Suprapubic skin (tissue), 4 donors: ENCODE measurements around the gene JMJD1C.

Experiments
- EP300 ChIP-seq: sonication (generic); formaldehyde crosslinking; IDR thresholded peaks from one replicate; pipeline ENCODE4 v1.6.1; 2017; ENCODE audit warnings: antibody characterized with exemption
- POLR2A ChIP-seq, 2 donors: fragments of 450-650 bp; IDR thresholded peaks; one replicate each; pipeline ENCODE4 v1.6.1; 2017; ENCODE audit warnings: antibody characterized with exemption in 2 of 2, mild to moderate bottlenecking in 2 of 2, moderate library complexity in 2 of 2
- POLR2AphosphoS5 ChIP-seq, 3 donors: sonication (generic); formaldehyde crosslinking; IDR thresholded peaks; one replicate each; pipeline ENCODE4 v1.6.1; 2017; ENCODE audit warnings: antibody characterized with exemption in 3 of 3
- TF ChIP-seq, protein P1 (sequence below), 2 donors: fragments of 200-600 bp in 1 of 2; fragments of 450-650 bp in 1 of 2; sonication (generic) in 1 of 2; IDR thresholded peaks; one replicate each; pipeline ENCODE4 v1.5.1; 2016 to 2019; ENCODE audit warnings: antibody characterized with exemption in 2 of 2, mild to moderate bottlenecking in 1 of 2, moderate library complexity in 1 of 2

DNA sequence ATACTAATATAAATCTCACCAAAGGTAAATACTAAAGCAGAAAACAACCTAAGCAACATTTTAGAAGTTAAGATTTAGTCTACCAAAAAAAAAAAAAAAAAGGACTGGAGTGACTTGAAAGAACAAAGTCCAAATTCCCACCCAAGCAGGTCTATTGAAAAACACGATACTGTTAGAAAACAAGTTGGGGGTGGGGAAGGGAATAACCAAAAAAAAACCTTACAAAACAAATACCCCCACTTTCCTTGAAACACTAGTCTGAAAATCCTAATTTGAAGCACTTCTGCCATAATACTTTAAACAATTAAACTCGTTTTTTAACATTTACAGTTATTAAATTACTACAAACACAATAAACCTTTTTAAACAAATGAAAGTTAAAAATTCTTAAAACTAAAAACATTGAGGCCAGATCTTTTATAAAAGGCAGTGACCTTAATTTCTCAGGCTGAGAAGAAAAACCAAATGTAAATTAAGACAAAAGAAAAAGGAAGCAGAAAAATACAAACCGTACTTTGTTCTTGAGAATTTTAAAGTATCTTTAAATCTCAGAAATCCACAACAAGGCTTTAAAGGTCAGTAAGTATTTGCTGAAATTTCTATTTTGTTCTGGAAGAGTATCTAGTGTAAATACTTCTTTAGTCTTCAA is 197.5 kb downstream of the JMJD1C start:
- TF ChIP-seq, protein P1, sequence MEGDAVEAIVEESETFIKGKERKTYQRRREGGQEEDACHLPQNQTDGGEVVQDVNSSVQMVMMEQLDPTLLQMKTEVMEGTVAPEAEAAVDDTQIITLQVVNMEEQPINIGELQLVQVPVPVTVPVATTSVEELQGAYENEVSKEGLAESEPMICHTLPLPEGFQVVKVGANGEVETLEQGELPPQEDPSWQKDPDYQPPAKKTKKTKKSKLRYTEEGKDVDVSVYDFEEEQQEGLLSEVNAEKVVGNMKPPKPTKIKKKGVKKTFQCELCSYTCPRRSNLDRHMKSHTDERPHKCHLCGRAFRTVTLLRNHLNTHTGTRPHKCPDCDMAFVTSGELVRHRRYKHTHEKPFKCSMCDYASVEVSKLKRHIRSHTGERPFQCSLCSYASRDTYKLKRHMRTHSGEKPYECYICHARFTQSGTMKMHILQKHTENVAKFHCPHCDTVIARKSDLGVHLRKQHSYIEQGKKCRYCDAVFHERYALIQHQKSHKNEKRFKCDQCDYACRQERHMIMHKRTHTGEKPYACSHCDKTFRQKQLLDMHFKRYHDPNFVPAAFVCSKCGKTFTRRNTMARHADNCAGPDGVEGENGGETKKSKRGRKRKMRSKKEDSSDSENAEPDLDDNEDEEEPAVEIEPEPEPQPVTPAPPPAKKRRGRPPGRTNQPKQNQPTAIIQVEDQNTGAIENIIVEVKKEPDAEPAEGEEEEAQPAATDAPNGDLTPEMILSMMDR (IDR thresholded peaks at IDR 0.05): no peak
- TF ChIP-seq EP300: no peak
- no peak for TF ChIP-seq POLR2A (IDR thresholded peaks at IDR 0.05)
- TF ChIP-seq POLR2AphosphoS5 (IDR thresholded peaks at IDR 0.05): no peak
